Measurements from ENCODE around the gene GPATCH4. TPM values are rescaled to one million over a fixed set of nuclear protein-coding genes. Genes with fewer than 3 reads are reported as not detected.

Gene GPATCH4
- total and polyA plus RNA-seq, 2 donors, result 11.6 to 12.0 TPM

- Histone ChIP-seq H3K27ac (ENCODE audit: low read depth in 1 of 2, low read length in 1 of 2) (no peak overlapping the region), H3K4me1 (ENCODE audit: control insufficient read depth in 2 of 2, insufficient read depth in 2 of 2, low read length in 2 of 2) (peaks cover 10 to 24% of the 10 kb centered on the region in 2 donors), H3K27me3 (ENCODE audit: control insufficient read depth in 2 of 2, insufficient read depth in 1 of 2, low read length in 1 of 2) (no peaks in the 10 kb centered on the region), H3K9me3 (ENCODE audit: control insufficient read depth in 2 of 2, insufficient read depth in 1 of 2, low read length in 1 of 2) (no peaks in the 10 kb centered on the region), H3K36me3 (ENCODE audit: control insufficient read depth in 2 of 2, insufficient read depth in 2 of 2, low read length in 1 of 2) (peaks cover 22 to 59% of the 10 kb centered on the region in 2 donors), H3K4me3 (ENCODE audit: low read length in 2 of 2) (no peak overlapping the region)
- 98% methylated on average over 3 of the region's 3 CpGs for WGBS
- no peak for DNase-seq (ENCODE audit: low read depth in 6 of 9, low spot score in 9 of 9)
Measured at GRCh38 chr1:156594190-156594589, 7.1 kb downstream of the GPATCH4 start.

GRCh38 chr1:156593661-156593989 is 7.7 kb downstream of the GPATCH4 start:
- no peak for DNase-seq (ENCODE audit: low read depth in 6 of 9, low spot score in 9 of 9)
- Histone ChIP-seq H3K4me1 (ENCODE audit: control insufficient read depth in 2 of 2, insufficient read depth in 2 of 2, low read length in 2 of 2) (peaks cover 10 to 24% of the 10 kb centered on the region in 2 donors), H3K4me3 (ENCODE audit: low read length in 2 of 2) (no peak overlapping the region), H3K36me3 (ENCODE audit: control insufficient read depth in 2 of 2, insufficient read depth in 2 of 2, low read length in 1 of 2) (peaks cover 22 to 55% of the 10 kb centered on the region in 2 donors), H3K9me3 (ENCODE audit: control insufficient read depth in 2 of 2, insufficient read depth in 1 of 2, low read length in 1 of 2) (no peaks in the 10 kb centered on the region), H3K27ac (ENCODE audit: low read depth in 1 of 2, low read length in 1 of 2) (peak overlapping the region in 1 of 2 donors; percentile 84), H3K27me3 (ENCODE audit: control insufficient read depth in 2 of 2, insufficient read depth in 1 of 2, low read length in 1 of 2) (no peaks in the 10 kb centered on the region)
- 99% methylated on average over 8 of the region's 8 CpGs for WGBS

DNA sequence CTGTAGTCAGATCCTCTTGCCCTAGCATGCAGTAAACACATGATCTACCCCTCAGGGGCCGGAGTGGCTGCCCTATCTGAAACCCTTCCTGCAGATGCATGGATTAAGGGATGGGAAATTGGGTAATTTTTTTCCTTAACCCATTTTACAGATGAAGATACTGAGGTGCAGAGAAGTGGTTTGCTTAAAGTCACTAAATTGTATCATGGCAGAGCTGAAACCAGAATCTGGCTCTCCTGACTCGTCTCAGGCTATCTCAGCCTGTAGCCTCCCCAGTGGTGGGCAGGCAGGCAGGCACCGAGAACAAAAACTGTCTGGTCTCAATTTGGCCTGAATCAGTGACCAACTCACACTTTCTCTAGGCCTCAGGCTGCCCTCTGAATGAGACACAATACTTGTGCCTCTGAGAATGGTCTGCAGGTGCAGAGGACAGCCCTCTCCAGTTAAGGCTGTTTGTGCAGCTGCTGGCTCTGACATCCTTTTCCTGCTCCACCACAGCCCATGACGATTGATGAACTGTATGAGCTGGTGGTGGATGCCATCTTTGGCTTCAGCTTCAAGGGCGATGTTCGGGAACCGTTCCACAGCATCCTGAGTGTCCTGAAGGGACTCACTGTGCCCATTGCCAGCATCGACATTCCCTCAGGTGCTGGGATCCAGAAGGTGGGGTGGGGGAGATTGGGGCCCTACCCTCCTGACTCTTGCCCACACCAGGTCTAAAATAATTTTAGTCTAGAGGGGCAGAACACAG is 8.2 kb downstream of the GPATCH4 start:
- peak overlapping the region in 1 of 2 donors; percentile 84 for H3K27ac ChIP-seq (ENCODE audit: low read depth in 1 of 2, low read length in 1 of 2)
- WGBS, result 86% methylated on average over 8 of the region's 8 CpGs
- H3K36me3 ChIP-seq (ENCODE audit: control insufficient read depth in 2 of 2, insufficient read depth in 2 of 2, low read length in 1 of 2), result peaks cover 20 to 50% of the 10 kb centered on the region in 2 donors
- peak in 1 of 9 donors; percentile 68 for DNase-seq (ENCODE audit: low read depth in 6 of 9, low spot score in 9 of 9)
- H3K4me1 ChIP-seq (ENCODE audit: control insufficient read depth in 2 of 2, insufficient read depth in 2 of 2, low read length in 2 of 2), result peaks cover 10 to 24% of the 10 kb centered on the region in 2 donors
- H3K9me3 ChIP-seq (ENCODE audit: control insufficient read depth in 2 of 2, insufficient read depth in 1 of 2, low read length in 1 of 2), result no peaks in the 10 kb centered on the region
- H3K4me3 ChIP-seq (ENCODE audit: low read length in 2 of 2), result no peak overlapping the region
- no peaks in the 10 kb centered on the region for H3K27me3 ChIP-seq (ENCODE audit: control insufficient read depth in 2 of 2, insufficient read depth in 1 of 2, low read length in 1 of 2)

DNA sequence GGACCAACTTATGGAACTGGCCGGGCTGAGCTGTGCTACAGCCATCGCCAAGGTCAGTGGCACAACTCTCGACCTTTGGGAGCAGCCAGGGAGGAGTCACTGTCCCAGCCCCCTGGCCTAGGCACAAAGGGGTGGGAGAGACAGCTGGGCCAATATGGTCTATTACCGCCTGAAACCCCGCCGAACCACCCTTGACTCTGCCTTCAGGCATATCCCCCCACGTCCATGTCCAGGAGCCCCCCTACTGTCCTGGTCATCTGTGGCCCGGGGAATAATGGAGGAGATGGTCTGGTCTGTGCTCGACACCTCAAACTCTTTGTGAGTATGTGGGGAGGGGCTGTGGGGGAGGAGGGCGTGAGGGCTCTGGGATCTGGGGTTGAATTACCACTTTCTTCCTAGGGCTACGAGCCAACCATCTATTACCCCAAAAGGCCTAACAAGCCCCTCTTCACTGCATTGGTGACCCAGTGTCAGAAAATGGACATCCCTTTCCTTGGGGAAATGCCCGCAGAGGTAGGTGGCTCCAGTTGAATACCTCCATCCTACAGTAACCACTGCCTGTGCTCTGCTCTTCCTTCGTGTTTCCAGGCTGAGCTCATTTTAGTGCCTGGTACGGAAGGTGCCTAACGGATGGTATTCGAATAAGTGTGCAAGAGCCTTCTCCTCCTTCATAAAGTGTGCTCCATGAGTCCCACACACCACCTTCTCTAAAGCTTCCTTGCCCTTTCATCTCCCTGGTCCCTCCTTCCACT is 8.9 kb downstream of the GPATCH4 start:
- Histone ChIP-seq H3K27ac (ENCODE audit: low read depth in 1 of 2, low read length in 1 of 2) (peak overlapping the region in 1 of 2 donors; percentile 84), H3K4me1 (ENCODE audit: control insufficient read depth in 2 of 2, insufficient read depth in 2 of 2, low read length in 2 of 2) (peaks cover 10 to 24% of the 10 kb centered on the region in 2 donors)
- WGBS, result 69% methylated on average over 16 of the region's 16 CpGs

GRCh38 chr1:156591432-156592157 is 9.7 kb downstream of the GPATCH4 start, which contains the start of gene NAXE:
NAXE (plus strand) TSS chr1:156591776; CDS start chr1:156591805, 29 bp downstream.
- Histone ChIP-seq H3K27me3 (ENCODE audit: control insufficient read depth in 2 of 2, insufficient read depth in 1 of 2, low read length in 1 of 2) (no peaks in the 10 kb centered on the region), H3K4me1 (ENCODE audit: control insufficient read depth in 2 of 2, insufficient read depth in 2 of 2, low read length in 2 of 2) (peaks cover 10 to 24% of the 10 kb centered on the region in 2 donors), H3K9me3 (ENCODE audit: control insufficient read depth in 2 of 2, insufficient read depth in 1 of 2, low read length in 1 of 2) (no peaks in the 10 kb centered on the region), H3K4me3 (ENCODE audit: low read length in 2 of 2) (peak within 1 kb of the TSS; percentile 73 to 74), H3K36me3 (ENCODE audit: control insufficient read depth in 2 of 2, insufficient read depth in 2 of 2, low read length in 1 of 2) (peaks cover 11 to 39% of the 10 kb centered on the region in 2 donors), H3K27ac (ENCODE audit: low read depth in 1 of 2, low read length in 1 of 2) (peak within 1 kb of the TSS; percentile 77 to 84)
- DNase-seq (ENCODE audit: low read depth in 6 of 9, low spot score in 9 of 9), result peak in 3 of 9 donors; percentile 70 to 80 (median 72)
- WGBS, result under 1% methylated on average over 60 of the region's 60 CpGs

More for the DNA sequence above, 8.9 kb downstream of the GPATCH4 start:
- no peak for DNase-seq (ENCODE audit: low read depth in 6 of 9, low spot score in 9 of 9)
- peaks cover 14 to 42% of the 10 kb centered on the region in 2 donors for H3K36me3 ChIP-seq (ENCODE audit: control insufficient read depth in 2 of 2, insufficient read depth in 2 of 2, low read length in 1 of 2)
- no peaks in the 10 kb centered on the region for H3K9me3 ChIP-seq (ENCODE audit: control insufficient read depth in 2 of 2, insufficient read depth in 1 of 2, low read length in 1 of 2)
- no peaks in the 10 kb centered on the region for H3K27me3 ChIP-seq (ENCODE audit: control insufficient read depth in 2 of 2, insufficient read depth in 1 of 2, low read length in 1 of 2)
- H3K4me3 ChIP-seq (ENCODE audit: low read length in 2 of 2), result peak overlapping the region; percentile 73 to 74

DNA sequence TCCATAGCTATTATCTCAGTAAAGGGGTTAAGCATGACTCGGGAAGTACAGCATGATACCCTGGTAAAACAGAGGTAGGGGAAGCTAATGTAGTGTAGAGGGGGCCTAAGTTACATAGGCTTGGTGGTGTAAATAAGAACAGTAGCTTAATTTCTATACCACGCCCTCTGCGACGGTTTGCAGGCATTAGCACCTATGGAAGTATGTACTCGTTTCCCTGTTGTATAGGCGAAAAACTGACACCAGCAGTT is 10.2 kb downstream of the GPATCH4 start:
- WGBS, result 24% methylated on average over 6 of the region's 6 CpGs
- Histone ChIP-seq H3K4me3 (ENCODE audit: low read length in 2 of 2) (peak overlapping the region; percentile 73 to 74), H3K9me3 (ENCODE audit: control insufficient read depth in 2 of 2, insufficient read depth in 1 of 2, low read length in 1 of 2) (no peaks in the 10 kb centered on the region), H3K27me3 (ENCODE audit: control insufficient read depth in 2 of 2, insufficient read depth in 1 of 2, low read length in 1 of 2) (no peaks in the 10 kb centered on the region), H3K27ac (ENCODE audit: low read depth in 1 of 2, low read length in 1 of 2) (peak overlapping the region; percentile 66 to 77), H3K36me3 (ENCODE audit: control insufficient read depth in 2 of 2, insufficient read depth in 2 of 2, low read length in 1 of 2) (peaks cover 16 to 39% of the 10 kb centered on the region in 2 donors), H3K4me1 (ENCODE audit: control insufficient read depth in 2 of 2, insufficient read depth in 2 of 2, low read length in 2 of 2) (peaks cover 10 to 24% of the 10 kb centered on the region in 2 donors)
- no peak for DNase-seq (ENCODE audit: low read depth in 6 of 9, low spot score in 9 of 9)

DNA sequence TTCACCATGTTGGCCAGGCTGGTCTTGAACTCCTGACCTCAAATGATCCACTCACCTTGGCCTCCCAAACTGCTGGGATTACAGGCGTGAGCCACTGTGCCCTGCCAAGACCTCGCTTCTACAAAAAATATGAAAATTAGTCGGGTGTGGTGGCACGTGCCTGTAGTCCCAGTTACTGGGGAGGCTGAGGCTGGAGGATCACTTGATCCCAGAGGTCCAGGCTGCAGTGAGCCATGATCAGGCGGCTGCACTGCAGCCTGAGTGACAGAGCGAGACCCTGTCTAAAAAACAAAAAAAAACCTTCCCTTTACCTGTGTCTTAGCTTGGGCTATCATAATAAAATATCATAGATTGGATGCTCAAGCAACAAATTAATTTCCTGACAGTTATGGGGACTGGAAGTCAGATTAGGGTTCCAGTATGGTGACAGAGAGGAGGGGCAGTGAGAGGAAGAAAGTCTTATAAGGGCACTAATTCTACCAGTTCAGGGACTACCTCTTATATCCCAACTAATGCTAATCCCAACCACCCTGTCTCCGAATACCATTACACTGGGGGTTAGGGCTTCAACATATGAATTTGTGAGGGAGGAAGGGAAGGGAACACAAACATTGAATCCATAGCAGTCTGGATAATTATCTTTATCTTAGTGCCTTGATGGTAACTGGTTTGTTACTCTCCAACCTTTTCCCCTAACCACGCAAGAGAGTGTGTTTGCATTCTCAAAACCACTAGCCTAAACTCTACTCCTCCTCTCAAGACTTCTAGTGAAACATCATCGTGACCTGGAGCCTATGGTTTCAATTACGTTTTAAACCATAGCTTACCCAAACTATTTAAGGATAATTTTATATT is 10.7 kb downstream of the GPATCH4 start:
- Histone ChIP-seq H3K27ac (ENCODE audit: low read depth in 1 of 2, low read length in 1 of 2) (peak overlapping the region in 1 of 2 donors; percentile 66), H3K4me3 (ENCODE audit: low read length in 2 of 2) (no peak overlapping the region), H3K36me3 (ENCODE audit: control insufficient read depth in 2 of 2, insufficient read depth in 2 of 2, low read length in 1 of 2) (peaks cover 21 to 39% of the 10 kb centered on the region in 2 donors), H3K27me3 (ENCODE audit: control insufficient read depth in 2 of 2, insufficient read depth in 1 of 2, low read length in 1 of 2) (no peaks in the 10 kb centered on the region), H3K9me3 (ENCODE audit: control insufficient read depth in 2 of 2, insufficient read depth in 1 of 2, low read length in 1 of 2) (no peaks in the 10 kb centered on the region), H3K4me1 (ENCODE audit: control insufficient read depth in 2 of 2, insufficient read depth in 2 of 2, low read length in 2 of 2) (peaks cover 10 to 24% of the 10 kb centered on the region in 2 donors)
- 92% methylated on average over 10 of the region's 10 CpGs for WGBS
- DNase-seq (ENCODE audit: low read depth in 6 of 9, low spot score in 9 of 9), result no peak

DNA sequence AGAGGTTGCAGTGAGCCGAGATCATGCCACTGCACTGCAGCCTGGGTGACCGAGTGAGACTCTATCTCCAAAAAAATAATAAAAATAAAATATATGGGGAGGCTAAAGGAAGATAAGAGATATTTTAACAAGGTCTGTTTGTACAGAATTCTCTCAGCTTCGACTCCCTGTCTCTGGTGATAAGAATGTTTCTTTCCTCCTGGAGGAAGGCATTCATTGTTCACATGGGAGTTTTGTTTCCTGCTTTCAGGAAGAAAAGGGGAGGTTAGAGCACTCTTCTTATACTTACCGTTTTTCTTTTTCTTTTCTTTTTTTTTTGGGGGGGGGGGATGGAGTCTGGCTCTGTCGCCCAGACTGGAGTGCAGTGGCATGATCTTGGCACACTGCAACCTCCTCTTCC is 11.7 kb downstream of the GPATCH4 start:
- H3K4me3 ChIP-seq (ENCODE audit: low read length in 2 of 2), result no peak overlapping the region
- peaks cover 10 to 30% of the 10 kb centered on the region in 2 donors for H3K4me1 ChIP-seq (ENCODE audit: control insufficient read depth in 2 of 2, insufficient read depth in 2 of 2, low read length in 2 of 2)
- 73% methylated on average over 5 of the region's 5 CpGs for WGBS
- DNase-seq (ENCODE audit: low read depth in 6 of 9, low spot score in 9 of 9), result no peak
- no peak overlapping the region for H3K27ac ChIP-seq (ENCODE audit: low read depth in 1 of 2, low read length in 1 of 2)
- peaks cover 25 to 40% of the 10 kb centered on the region in 2 donors for H3K36me3 ChIP-seq (ENCODE audit: control insufficient read depth in 2 of 2, insufficient read depth in 2 of 2, low read length in 1 of 2)
- H3K9me3 ChIP-seq (ENCODE audit: control insufficient read depth in 2 of 2, insufficient read depth in 1 of 2, low read length in 1 of 2), result no peaks in the 10 kb centered on the region
- no peaks in the 10 kb centered on the region for H3K27me3 ChIP-seq (ENCODE audit: control insufficient read depth in 2 of 2, insufficient read depth in 1 of 2, low read length in 1 of 2)
